ACC112 (cell line): ENCODE measurements around the gene BEST4.
A peak's percentile ranks its signal among the peaks of the same experiment; 100 is the strongest.

Experiments
- H2AFZ ChIP-seq: fragments of 200-600 bp; sonication (generic); one replicate; pipeline ENCODE4 v1.6.0; 2017; ENCODE audit warnings: antibody characterized with exemption, low read length; ENCODE audit not compliant: unreplicated experiment
- H3K27ac ChIP-seq: fragments of 200-600 bp; sonication (generic); 2 replicates; pipeline ENCODE4 v1.5.1; 2014; ENCODE audit warnings: low read depth, mild to moderate bottlenecking, antibody characterized with exemption, low read length, moderate library complexity
- H3K27me3 ChIP-seq: fragments of 200-600 bp; sonication (generic); 2 replicates; pipeline ENCODE4 v1.6.1; 2014; ENCODE audit warnings: mild to moderate bottlenecking, antibody characterized with exemption, low read length, moderate library complexity, mixed read lengths; ENCODE audit not compliant: insufficient read depth
- H3K36me3 ChIP-seq: fragments of 200-600 bp; sonication (generic); 2 replicates; pipeline ENCODE4 v1.6.1; 2016; ENCODE audit warnings: mild to moderate bottlenecking, antibody characterized with exemption, low read length, moderate library complexity, mixed read lengths; ENCODE audit not compliant: insufficient read depth
- H3K4me1 ChIP-seq: fragments of 200-600 bp; sonication (generic); one replicate; pipeline ENCODE4 v1.6.1; 2016; ENCODE audit warnings: low read length, mixed read lengths; ENCODE audit not compliant: insufficient read depth, unreplicated experiment, control insufficient read depth
- H3K4me3 ChIP-seq: fragments of 200-600 bp; sonication (generic); 2 replicates; pipeline ENCODE4 v1.5.1; 2014; ENCODE audit warnings: mild to moderate bottlenecking, low read depth, low read length
- H3K79me2 ChIP-seq: fragments of 200-600 bp; sonication (generic); one replicate; pipeline ENCODE4 v1.6.0; 2016; ENCODE audit warnings: low read length; ENCODE audit not compliant: control insufficient read depth, unreplicated experiment, insufficient read depth

Gene BEST4

GRCh38 chr1:44807364-44808062 is 19.5 kb upstream of the BEST4 start:
- H2AFZ ChIP-seq, result no peak overlapping the region
- peak overlapping the region; percentile 99 for H3K27ac ChIP-seq
- H3K79me2 ChIP-seq, result peaks cover 37% of the 10 kb centered on the region
- H3K36me3 ChIP-seq, result peaks cover 17% of the 10 kb centered on the region; the same call in 1 of the 2 replicates
- peaks cover 77% of the 10 kb centered on the region for H3K4me1 ChIP-seq
- peak overlapping the region; percentile 72 for H3K4me3 ChIP-seq
- no peaks in the 10 kb centered on the region for H3K27me3 ChIP-seq

GRCh38 chr1:44806704-44807363 is 18.9 kb upstream of the BEST4 start, which contains the start of gene DYNLT4:
TSS of gene DYNLT4 (minus strand) at chr1:44807351. CDS start at chr1:44806668, 683 bp downstream.
- Histone ChIP-seq H2AFZ (no peak within 1 kb of the TSS), H3K27me3 (no peaks in the 10 kb centered on the region), H3K36me3 (peaks cover 23% of the 10 kb centered on the region; the same call in 1 of the 2 replicates), H3K79me2 (peaks cover 39% of the 10 kb centered on the region), H3K27ac (peak within 1 kb of the TSS; percentile 99), H3K4me3 (peak within 1 kb of the TSS; percentile 72), H3K4me1 (peaks cover 79% of the 10 kb centered on the region)

- H3K4me3 ChIP-seq, result peak overlapping the region; percentile 3; the same call in 1 of the 2 replicates
- H3K27ac ChIP-seq, result peak overlapping the region; percentile 99
- peaks cover 74% of the 10 kb centered on the region for H3K4me1 ChIP-seq
- H3K27me3 ChIP-seq, result no peaks in the 10 kb centered on the region
- peaks cover 24% of the 10 kb centered on the region; the same call in 1 of the 2 replicates for H3K36me3 ChIP-seq
- H2AFZ ChIP-seq, result no peak overlapping the region
- peaks cover 46% of the 10 kb centered on the region for H3K79me2 ChIP-seq
These were observed 18.2 kb upstream of the BEST4 start for GRCh38 chr1:44806025-44806703.

- Histone ChIP-seq H2AFZ (no peak overlapping the region), H3K4me1 (peaks cover 68% of the 10 kb centered on the region), H3K27ac (peak overlapping the region; percentile 99), H3K27me3 (no peaks in the 10 kb centered on the region), H3K79me2 (peaks cover 49% of the 10 kb centered on the region), H3K4me3 (no peak overlapping the region), H3K36me3 (peaks cover 24% of the 10 kb centered on the region; the same call in 1 of the 2 replicates)
These were observed 17.5 kb upstream of the BEST4 start for GRCh38 chr1:44805311-44806024.

- Histone ChIP-seq H3K79me2 (peaks cover 33% of the 10 kb centered on the region), H3K4me3 (peak overlapping the region; percentile 95; the same call in 1 of the 2 replicates), H3K4me1 (peaks cover 53% of the 10 kb centered on the region), H3K36me3 (peaks cover 24% of the 10 kb centered on the region; the same call in 1 of the 2 replicates), H3K27ac (peak overlapping the region; percentile 22; the same call in 1 of the 2 replicates), H3K27me3 (no peaks in the 10 kb centered on the region), H2AFZ (no peak overlapping the region)
These were observed 15.5 kb upstream of the BEST4 start for GRCh38 chr1:44803312-44804095.

GRCh38 chr1:44803062-44803311 is 15.0 kb upstream of the BEST4 start:
- Histone ChIP-seq H3K27ac (peak overlapping the region; percentile 22; the same call in 1 of the 2 replicates), H3K4me1 (peaks cover 49% of the 10 kb centered on the region), H2AFZ (no peak overlapping the region), H3K79me2 (peaks cover 33% of the 10 kb centered on the region), H3K36me3 (peaks cover 24% of the 10 kb centered on the region; the same call in 1 of the 2 replicates), H3K4me3 (peak overlapping the region; percentile 95; the same call in 1 of the 2 replicates), H3K27me3 (no peaks in the 10 kb centered on the region)

GRCh38 chr1:44802306-44803061 is 14.5 kb upstream of the BEST4 start:
- Histone ChIP-seq H3K4me3 (peak overlapping the region; percentile 95), H3K4me1 (peaks cover 46% of the 10 kb centered on the region), H3K36me3 (peaks cover 24% of the 10 kb centered on the region; the same call in 1 of the 2 replicates), H2AFZ (no peak overlapping the region), H3K27me3 (no peaks in the 10 kb centered on the region), H3K79me2 (peaks cover 33% of the 10 kb centered on the region), H3K27ac (peak overlapping the region; percentile 53; the same call in 1 of the 2 replicates)

- Histone ChIP-seq H3K4me1 (peaks cover 42% of the 10 kb centered on the region), H2AFZ (no peak overlapping the region), H3K36me3 (peaks cover 24% of the 10 kb centered on the region; the same call in 1 of the 2 replicates), H3K4me3 (peak overlapping the region; percentile 95), H3K79me2 (peaks cover 33% of the 10 kb centered on the region), H3K27ac (peak overlapping the region; percentile 53; the same call in 1 of the 2 replicates), H3K27me3 (no peaks in the 10 kb centered on the region)
These were observed 13.7 kb upstream of the BEST4 start for GRCh38 chr1:44801491-44802305.
